HG03103 (cell line): ENCODE results near the gene LRRC37A.
"Not testable (repeated sequence)": the region's sequence is repeated elsewhere in the genome, so short reads cannot be mapped to it uniquely, and the experiment has no call there.

Experiments used
- ATAC-seq: cut with Tn5 transposase; IDR thresholded peaks from one replicate; pipeline ENCODE4 v1.9.1; 2021; ENCODE audit warnings: low read depth; ENCODE audit not compliant: unreplicated experiment

LRRC37A gene

DNA sequence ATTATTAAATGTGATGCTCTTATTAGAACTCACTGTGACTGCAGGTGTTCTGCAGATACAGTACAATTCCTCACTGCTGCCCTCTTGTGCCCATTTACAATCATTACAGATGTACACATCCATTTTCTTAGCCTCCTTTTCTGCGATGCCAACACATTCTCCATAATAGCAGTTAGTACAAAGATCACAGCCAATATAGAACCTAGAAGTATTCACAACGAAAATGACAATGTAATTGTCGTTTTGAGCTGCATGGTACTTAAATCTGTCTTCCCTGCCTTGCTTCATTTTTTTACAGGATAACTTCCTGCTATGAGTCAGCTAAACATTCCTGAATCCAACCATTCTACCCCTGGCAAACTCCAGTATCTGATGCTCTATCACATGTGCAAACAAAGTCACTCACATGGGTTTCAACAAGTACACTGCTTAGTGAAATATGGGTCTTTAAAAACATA is 8.1 kb upstream of the LRRC37A start:
- ATAC-seq: not testable (repeated sequence)

DNA sequence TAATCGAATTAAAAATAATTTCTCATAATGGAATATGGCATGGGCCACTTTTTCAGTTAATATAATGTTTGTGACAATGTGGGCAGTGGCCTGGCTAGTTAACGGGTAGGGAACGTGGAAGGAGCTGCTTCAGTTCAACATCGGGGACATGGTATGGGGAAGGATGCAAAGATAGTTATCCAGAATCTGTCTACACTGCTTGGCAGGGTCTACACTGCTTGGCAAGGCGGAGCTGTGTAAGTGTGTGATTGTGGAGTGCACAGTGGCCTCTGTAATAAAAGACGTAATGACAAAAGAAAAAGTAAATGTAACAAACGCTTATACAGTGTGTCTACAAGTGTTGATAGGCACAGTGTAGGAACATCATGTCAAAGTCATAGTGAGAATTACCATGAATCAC is 7.3 kb upstream of the LRRC37A start:
- not testable (repeated sequence) for ATAC-seq

- peak; percentile 78 for ATAC-seq
Observed at GRCh38 chr17:46290906-46291546, 3.9 kb upstream of the LRRC37A start.

DNA sequence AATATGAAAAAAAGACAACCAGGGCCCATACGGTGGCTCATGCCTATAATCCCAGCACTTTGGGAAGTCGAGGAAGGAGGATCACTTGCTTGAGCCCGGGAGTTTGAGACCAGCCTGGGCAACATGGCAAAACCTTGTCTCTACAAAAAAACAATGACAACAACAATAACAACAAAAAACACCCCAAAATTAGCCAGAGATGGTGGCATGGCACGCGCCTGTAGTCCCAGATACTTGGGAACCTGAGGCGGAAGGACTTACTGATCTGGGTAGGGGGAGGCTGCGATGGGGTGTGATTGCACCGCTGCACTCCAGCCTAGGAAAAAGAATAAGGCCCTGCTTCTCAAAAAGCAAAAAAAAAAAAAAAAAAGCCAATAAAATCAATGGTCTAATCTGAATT is 3.3 kb upstream of the LRRC37A start:
- ATAC-seq: not testable (repeated sequence)

GRCh38 chr17:46341220-46341619 is 46.3 kb downstream of the LRRC37A start:
- ATAC-seq: not testable (repeated sequence)

GRCh38 chr17:46342131-46342530 is 47.2 kb downstream of the LRRC37A start:
- ATAC-seq: not testable (repeated sequence)

GRCh38 chr17:46348345-46348744 is 53.4 kb downstream of the LRRC37A start:
- not testable (repeated sequence) for ATAC-seq

DNA sequence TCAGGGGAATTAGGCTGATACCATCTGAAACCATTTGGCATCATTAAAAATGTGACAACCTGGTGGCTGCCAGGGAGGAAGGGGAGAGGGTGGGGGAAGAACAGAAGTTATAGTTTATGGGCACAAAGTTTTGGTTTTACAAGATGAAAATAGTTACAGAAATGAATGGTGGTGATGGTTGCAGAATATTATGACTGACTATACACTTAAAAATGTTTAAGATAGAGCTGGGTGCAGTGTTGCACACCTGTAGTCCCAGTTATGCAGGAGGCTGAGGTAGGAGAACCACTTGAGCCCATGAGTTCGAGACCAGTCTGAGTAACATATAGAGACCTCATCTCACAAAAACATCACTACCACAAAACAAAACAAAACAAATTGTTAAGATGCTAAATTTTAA is 54.1 kb downstream of the LRRC37A start:
- not testable (repeated sequence) for ATAC-seq

- not testable (repeated sequence) for ATAC-seq
Observed at GRCh38 chr17:46353856-46354255, 58.9 kb downstream of the LRRC37A start.

GRCh38 chr17:46361145-46361735 is 66.3 kb downstream of the LRRC37A start:
- peak; percentile 39 for ATAC-seq

GRCh38 chr17:46361755-46362154 is 66.8 kb downstream of the LRRC37A start, which contains the start of gene ARL17B:
ARL17B (minus strand) TSS chr17:46361766; CDS start chr17:46358397, 3,369 bp downstream.
- ATAC-seq: peak; percentile 91

GRCh38 chr17:46367520-46367919 is 72.6 kb downstream of the LRRC37A start:
- ATAC-seq: not testable (repeated sequence)

DNA sequence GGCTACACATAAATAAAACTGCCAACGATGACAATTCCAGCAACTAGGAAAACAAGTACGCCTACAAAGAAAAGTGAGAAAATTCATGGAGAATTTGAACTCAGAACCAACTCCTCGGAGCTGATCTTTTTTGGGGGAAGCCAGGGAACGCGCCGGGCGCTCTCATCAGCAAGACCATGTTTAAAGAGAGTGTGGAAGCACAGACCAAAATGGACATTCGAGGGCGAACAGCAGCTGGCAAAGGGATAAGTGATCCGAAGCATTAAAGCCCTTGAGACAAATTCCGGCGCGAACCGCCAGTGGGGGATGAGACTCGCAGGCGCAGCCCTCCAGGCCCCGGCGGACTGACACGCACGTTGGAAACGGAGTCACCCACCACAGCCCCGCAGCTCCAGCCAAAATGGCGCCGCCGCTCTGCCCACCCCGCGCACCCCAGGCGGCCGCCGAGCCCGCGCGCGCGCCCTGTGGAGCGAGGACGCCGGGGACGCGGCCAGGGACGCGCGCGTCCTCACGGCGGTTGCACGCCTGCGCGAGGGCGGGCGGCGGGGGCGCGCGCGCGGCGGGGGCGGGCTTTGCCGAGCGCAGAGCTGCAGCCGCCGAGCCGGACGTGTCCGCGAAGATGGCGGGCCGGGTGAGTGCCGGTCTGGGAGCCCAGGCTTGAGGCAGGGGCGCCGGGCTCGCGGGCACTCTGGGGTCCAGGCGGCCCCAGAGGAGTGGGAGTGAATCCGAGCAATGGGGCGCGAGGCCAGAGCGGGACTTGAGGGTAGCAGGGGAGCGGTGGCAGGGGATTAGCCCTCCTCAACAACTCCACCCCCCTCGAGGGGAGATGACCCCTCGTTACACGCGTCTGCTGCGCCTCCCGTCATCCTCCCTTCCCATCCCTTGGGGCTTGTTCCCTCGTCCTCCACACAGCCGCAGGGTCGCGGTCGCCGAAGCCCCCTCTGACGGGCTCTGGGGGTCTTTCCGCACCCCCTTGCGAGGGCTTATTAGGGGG is 77.6 kb downstream of the LRRC37A start:
- not testable (repeated sequence) for ATAC-seq

- not testable (repeated sequence) for ATAC-seq
Observed at GRCh38 chr17:46373418-46373817, 78.5 kb downstream of the LRRC37A start.

- not testable (repeated sequence) for ATAC-seq
Observed at GRCh38 chr17:46383118-46383517, 88.2 kb downstream of the LRRC37A start.

DNA sequence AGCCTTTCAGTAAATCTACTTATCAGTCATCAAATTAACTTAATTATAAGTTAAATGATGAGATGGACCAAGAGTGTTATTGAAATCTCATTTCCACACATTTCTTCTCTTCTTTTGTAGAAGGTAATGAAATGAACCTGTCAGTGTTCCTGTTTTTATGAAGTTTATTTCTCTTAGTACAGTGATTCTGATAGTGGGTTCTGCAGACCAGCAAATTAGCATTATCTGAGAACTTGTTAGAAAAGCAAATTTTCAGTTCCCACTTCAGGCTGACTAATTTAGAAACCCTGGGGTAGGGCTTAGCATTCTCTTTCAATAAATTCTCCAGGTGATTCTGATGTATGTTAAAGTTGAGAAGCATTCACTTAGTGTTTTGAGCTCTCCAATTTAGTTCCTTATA is 90.6 kb downstream of the LRRC37A start:
- not testable (repeated sequence) for ATAC-seq
